Mononuclear cell (primary cell): ENCODE data around the gene TPM2. TPM values are rescaled to one million over a fixed set of nuclear protein-coding genes. Genes with fewer than 3 reads are reported as not detected.

Experiments used
- total RNA-seq: library from RNA; depleted of rRNA; stranded (reverse); fragments of >200 nt; gene quantifications from one replicate; pipeline ENCODE4 v1.2.3, GENCODE V29; 2012

The TPM2 gene
- total RNA-seq, 1 donor, result 7.3 TPM

Other genes starting within 250 kb of the TPM2 start
- 7.3 TPM for gene RUSC2, start 199.8 kb downstream of the TPM2 start, total RNA-seq
- 7.7 TPM for gene TESK1, start 84.7 kb downstream of the TPM2 start, total RNA-seq
- 4.9 TPM for gene CD72, start 71.5 kb downstream of the TPM2 start, total RNA-seq
- 9.6 TPM for gene SIT1, start 39.0 kb downstream of the TPM2 start, total RNA-seq
- 37,843 TPM for gene RMRP, start 31.9 kb downstream of the TPM2 start, total RNA-seq
- gene CCDC107, start 31.6 kb downstream of the TPM2 start, total RNA-seq, result 6.9 TPM
- gene ARHGEF39, start 24.7 kb downstream of the TPM2 start, total RNA-seq, result 0.10 TPM
- gene CA9, start 16.0 kb downstream of the TPM2 start, total RNA-seq, result not detected
- 195 TPM for gene TLN1, start 42.3 kb upstream of the TPM2 start, total RNA-seq
- gene CREB3, start 42.7 kb upstream of the TPM2 start, total RNA-seq, result 15.7 TPM
- gene GBA2, start 59.3 kb upstream of the TPM2 start, total RNA-seq, result 13.4 TPM
- gene RGP1, start 59.4 kb upstream of the TPM2 start, total RNA-seq, result 6.6 TPM
- gene MSMP, start 64.4 kb upstream of the TPM2 start, total RNA-seq, result not detected
- 1.2 TPM for gene NPR2, start 101.7 kb upstream of the TPM2 start, total RNA-seq
- 0.42 TPM for gene SPAG8, start 122.3 kb upstream of the TPM2 start, total RNA-seq
- gene HINT2, start 125.1 kb upstream of the TPM2 start, total RNA-seq, result 10.7 TPM
- not detected for gene FAM221B, start 138.8 kb upstream of the TPM2 start, total RNA-seq
- 2.0 TPM for gene TMEM8B, start 139.3 kb upstream of the TPM2 start, total RNA-seq
- not detected for gene OR13J1, start 180.5 kb upstream of the TPM2 start, total RNA-seq
- not detected for gene HRCT1, start 216.3 kb upstream of the TPM2 start, total RNA-seq
- not detected for gene SPAAR, start 219.6 kb upstream of the TPM2 start, total RNA-seq